GM21786 (cell line): ENCODE results near the gene PCDHGA10.
A peak's percentile ranks its signal among the peaks of the same experiment; 100 is the strongest.
"Not testable (repeated sequence)": the region's sequence is repeated elsewhere in the genome, so short reads cannot be mapped to it uniquely, and the experiment has no call there.

Experiments
- ATAC-seq: cut with Tn5 transposase; IDR thresholded peaks from one replicate; pipeline ENCODE4 v1.9.1; 2021; ENCODE audit not compliant: unreplicated experiment

The PCDHGA10 gene

GRCh38 chr5:141392429-141393198 is 20.2 kb upstream of the PCDHGA10 start, which contains the start of gene PCDHGA8:
TSS of gene PCDHGA8 (plus strand) at chr5:141392633. CDS start at chr5:141392814, 181 bp downstream.
- no peak for ATAC-seq

GRCh38 chr5:141393267-141393666 is 19.5 kb upstream of the PCDHGA10 start:
- no peak for ATAC-seq

- ATAC-seq, result not testable (repeated sequence)
These were observed 18.2 kb upstream of the PCDHGA10 start for GRCh38 chr5:141394401-141395187.

- ATAC-seq, result peak; percentile 97
These were observed 14.8 kb upstream of the PCDHGA10 start, which contains the start of gene PCDHGB5 for GRCh38 chr5:141397756-141398551. TSS of gene PCDHGB5 (plus strand) at chr5:141397947. CDS start at chr5:141398128, 181 bp downstream.

- no peak for ATAC-seq
These were observed 14.2 kb upstream of the PCDHGA10 start for GRCh38 chr5:141398608-141399007.

- ATAC-seq, result no peak
These were observed 13.1 kb upstream of the PCDHGA10 start for GRCh38 chr5:141399555-141400258.

GRCh38 chr5:141402553-141403243 is 10.1 kb upstream of the PCDHGA10 start, which contains the start of gene PCDHGA9:
TSS of gene PCDHGA9 (plus strand) at chr5:141402778. CDS start at chr5:141402953, 175 bp downstream.
- ATAC-seq, result no peak

GRCh38 chr5:141403387-141403786 is 9.4 kb upstream of the PCDHGA10 start:
- ATAC-seq, result no peak

GRCh38 chr5:141407790-141408505 is 4.8 kb upstream of the PCDHGA10 start, which contains the start of gene PCDHGB6:
TSS of gene PCDHGB6 (plus strand) at chr5:141408021. CDS start at chr5:141408203, 182 bp downstream.
- peak; percentile 65 for ATAC-seq

- no peak for ATAC-seq
These were observed 3.0 kb upstream of the PCDHGA10 start for GRCh38 chr5:141409598-141410306.

GRCh38 chr5:141411575-141411974 is 1.2 kb upstream of the PCDHGA10 start:
- no peak for ATAC-seq

- no peak for ATAC-seq
These were observed 818 bp downstream of the PCDHGA10 start for GRCh38 chr5:141413540-141414069.

- ATAC-seq, result not testable (repeated sequence)
These were observed 1.9 kb downstream of the PCDHGA10 start for GRCh38 chr5:141414548-141415274.

- not testable (repeated sequence) for ATAC-seq
These were observed 2.5 kb downstream of the PCDHGA10 start for GRCh38 chr5:141415275-141415618.

GRCh38 chr5:141417494-141418172 is 4.8 kb downstream of the PCDHGA10 start, which contains the start of gene PCDHGB7:
TSS of gene PCDHGB7 (plus strand) at chr5:141417677. CDS start at chr5:141417860, 183 bp downstream.
- ATAC-seq, result peak; percentile 70

GRCh38 chr5:141419074-141419880 is 6.5 kb downstream of the PCDHGA10 start:
- no peak for ATAC-seq
